HEK293T (cell line): ENCODE results near the gene TDRD12.

ENCODE experiments used
- BHLHE40 ChIP-seq: fragments of 450-650 bp; IDR thresholded peaks from 2 replicates; pipeline ENCODE4 v1.6.1; 2016; ENCODE audit warnings: mild to moderate bottlenecking, moderate library complexity, borderline replicate concordance
- CTBP1 ChIP-seq: fragments of 450-650 bp; IDR thresholded peaks from 2 replicates; pipeline ENCODE4 v1.6.1; 2016; ENCODE audit warnings: borderline replicate concordance
- FOXA1 ChIP-seq: fragments of 450-650 bp; IDR thresholded peaks from 2 replicates; pipeline ENCODE4 v1.6.1; 2016; ENCODE audit warnings: mild to moderate bottlenecking
- FOXM1 ChIP-seq: fragments of 450-650 bp; IDR thresholded peaks from 2 replicates; pipeline ENCODE4 v1.6.1; 2017; ENCODE audit warnings: mild to moderate bottlenecking, borderline replicate concordance
- L3MBTL2 ChIP-seq: fragments of 450-650 bp; conservative IDR thresholded peaks from 2 replicates; pipeline ENCODE4 v1.6.1; 2016; ENCODE audit warnings: mild to moderate bottlenecking
- LEF1 ChIP-seq: fragments of 450-650 bp; IDR thresholded peaks from 2 replicates; pipeline ENCODE4 v1.6.1; 2017; ENCODE audit warnings: mild to moderate bottlenecking, borderline replicate concordance
- NFRKB ChIP-seq: fragments of 450-650 bp; IDR thresholded peaks from 2 replicates; pipeline ENCODE4 v1.6.1; 2016; ENCODE audit warnings: mild to moderate bottlenecking, moderate library complexity
- PKNOX1 ChIP-seq: fragments of 450-650 bp; IDR thresholded peaks from 2 replicates; pipeline ENCODE4 v1.6.1; 2016
- SP1 ChIP-seq: fragments of 450-650 bp; IDR thresholded peaks from 2 replicates; pipeline ENCODE4 v1.6.1; 2017
- TARDBP ChIP-seq: fragments of 450-650 bp; IDR thresholded peaks from 2 replicates; pipeline ENCODE4 v1.6.1; 2016
- ZNF384 ChIP-seq: fragments of 450-650 bp; IDR thresholded peaks from 2 replicates; pipeline ENCODE4 v1.6.1; 2016

- TF ChIP-seq PKNOX1 (no peak), SP1 (no peak), FOXM1 (no peak), ZNF384 (no peak), BHLHE40 (no peak), NFRKB (no peak), LEF1 (no peak), CTBP1 (no peak), FOXA1 (no peak), L3MBTL2 (no peak), TARDBP (no peak)
Observed at GRCh38 chr19:32828643-32829344, 109.2 kb downstream of the TDRD12 start.
